SKM-1 (cell line): ENCODE measurements around the gene POTEB3.
"Not testable (repeated sequence)": the region's sequence is repeated elsewhere in the genome, so short reads cannot be mapped to it uniquely, and the experiment has no call there.

Source experiments
- DNase-seq: peaks from one replicate; lab custom pipeline; 2025; ENCODE audit not compliant: unreplicated experiment; lab: John Stamatoyannopoulos, UW

The POTEB3 gene

GRCh38 chr15:21440399-21440798 lies at the start of gene POTEB3:
POTEB3 (minus strand) TSS chr15:21440499; CDS start chr15:21440011, 488 bp downstream.
- not testable (repeated sequence) for DNase-seq

- not testable (repeated sequence) for DNase-seq
Measured at GRCh38 chr15:21453683-21454082, 13.4 kb upstream of the POTEB3 start.

GRCh38 chr15:21451920-21452563 lies 11.7 kb upstream of the POTEB3 start:
- not testable (repeated sequence) for DNase-seq

DNA sequence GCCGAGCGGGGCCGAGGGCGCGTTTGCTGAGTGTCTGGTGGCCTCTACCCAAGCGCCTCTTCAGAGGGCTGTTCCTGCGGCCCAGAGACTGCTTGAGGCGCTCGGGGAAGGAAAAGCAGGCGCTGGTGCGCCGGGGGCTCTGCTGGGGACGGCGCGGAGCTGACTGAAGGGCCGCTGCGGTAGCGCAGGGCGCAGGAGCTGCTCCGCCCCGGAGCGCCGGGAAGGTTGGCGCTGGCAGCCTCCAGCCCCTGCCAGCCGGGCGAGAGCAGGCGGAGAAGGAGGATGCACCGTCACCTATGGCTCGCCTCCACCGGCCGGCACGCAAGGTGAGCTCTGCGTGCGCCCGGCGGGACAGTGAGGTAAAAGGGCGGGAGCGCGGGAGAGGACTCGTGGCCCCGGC lies 11.2 kb upstream of the POTEB3 start:
- DNase-seq: not testable (repeated sequence)

DNA sequence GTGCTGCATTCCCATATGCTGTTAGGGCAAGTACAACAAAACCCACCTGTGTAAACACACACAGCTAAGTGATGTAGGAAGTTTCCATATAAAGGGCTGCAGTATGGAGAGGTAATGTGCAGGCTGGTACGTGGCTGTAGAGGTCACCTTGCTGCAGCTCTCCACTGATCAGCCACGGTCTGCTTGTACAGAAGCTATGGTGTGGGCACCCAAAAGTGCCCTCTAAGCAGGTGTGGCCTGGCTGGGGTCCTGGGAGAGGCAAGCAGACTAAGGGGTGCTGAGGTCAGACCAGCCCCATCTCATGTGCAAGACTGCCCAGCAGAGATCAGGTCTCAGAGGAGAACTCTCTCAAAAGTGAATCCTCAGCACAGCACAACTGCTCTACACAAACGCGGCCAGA lies 32.9 kb downstream of the POTEB3 start:
- DNase-seq: not testable (repeated sequence)

- not testable (repeated sequence) for DNase-seq
Measured at GRCh38 chr15:21401531-21401930, 38.8 kb downstream of the POTEB3 start.

DNA sequence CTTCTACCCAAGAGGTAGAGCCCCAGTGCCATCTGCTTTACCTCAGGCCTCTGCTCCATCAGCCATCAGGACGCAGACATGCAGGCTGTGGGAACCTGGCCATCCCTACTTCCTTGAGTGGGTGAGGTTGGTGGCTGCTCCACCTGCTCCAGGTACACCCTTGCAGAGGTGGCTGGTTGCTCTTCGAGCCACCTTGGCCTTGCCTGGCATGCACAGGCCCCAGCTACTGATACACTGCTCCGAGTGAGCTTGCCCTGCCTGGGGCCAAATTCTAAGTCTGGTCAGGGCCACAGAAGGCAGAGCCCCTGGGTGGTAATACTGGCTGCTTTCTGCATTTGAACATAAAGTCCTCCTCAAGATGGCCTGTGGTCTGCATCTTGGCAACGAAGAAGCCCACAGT lies 41.2 kb downstream of the POTEB3 start:
- DNase-seq: not testable (repeated sequence)

GRCh38 chr15:21398511-21398910 lies 41.8 kb downstream of the POTEB3 start:
- DNase-seq: not testable (repeated sequence)

- DNase-seq: not testable (repeated sequence)
Measured at GRCh38 chr15:21397656-21398055, 42.6 kb downstream of the POTEB3 start.

DNA sequence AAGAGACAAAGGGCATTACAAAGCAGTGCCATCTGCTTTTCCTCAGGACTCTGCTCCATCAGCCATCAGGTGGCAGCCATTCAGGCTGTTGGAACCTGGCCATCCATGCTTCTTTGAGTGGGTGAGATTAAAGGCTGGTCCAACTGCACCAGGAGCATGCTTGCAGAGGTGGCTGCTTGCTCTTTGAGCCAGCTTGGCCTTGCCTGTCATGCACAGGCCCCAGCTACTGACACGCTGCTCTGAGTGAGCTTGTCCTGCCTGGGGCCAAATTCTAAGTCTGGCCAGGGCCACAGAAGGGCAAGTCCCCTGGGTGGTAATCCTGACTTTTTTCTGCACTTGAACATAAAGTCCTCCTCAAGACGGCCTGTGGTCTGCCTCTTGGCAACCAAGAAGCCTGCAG lies 43.1 kb downstream of the POTEB3 start:
- DNase-seq: not testable (repeated sequence)

DNA sequence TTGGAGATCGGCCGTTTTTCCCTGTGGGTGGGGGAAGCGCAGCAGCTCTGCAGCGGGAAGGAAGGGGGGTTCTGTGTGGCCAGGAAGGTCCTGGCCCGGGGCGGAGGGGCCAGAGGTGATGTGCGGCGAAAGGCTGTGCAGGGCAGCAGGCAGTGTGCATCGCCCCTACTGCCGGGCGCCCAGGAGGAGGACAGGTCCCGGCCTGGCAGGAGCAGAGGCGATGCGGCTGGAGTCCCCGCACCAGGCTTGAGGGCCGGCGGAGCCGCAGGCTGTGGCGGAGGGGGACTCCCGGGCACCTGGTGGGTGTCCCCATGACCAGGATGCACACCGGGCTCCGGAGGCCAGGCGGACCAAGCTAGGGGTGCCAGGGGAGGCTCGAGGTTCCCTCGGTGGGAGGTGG lies 54.3 kb downstream of the POTEB3 start:
- DNase-seq: not testable (repeated sequence)

DNA sequence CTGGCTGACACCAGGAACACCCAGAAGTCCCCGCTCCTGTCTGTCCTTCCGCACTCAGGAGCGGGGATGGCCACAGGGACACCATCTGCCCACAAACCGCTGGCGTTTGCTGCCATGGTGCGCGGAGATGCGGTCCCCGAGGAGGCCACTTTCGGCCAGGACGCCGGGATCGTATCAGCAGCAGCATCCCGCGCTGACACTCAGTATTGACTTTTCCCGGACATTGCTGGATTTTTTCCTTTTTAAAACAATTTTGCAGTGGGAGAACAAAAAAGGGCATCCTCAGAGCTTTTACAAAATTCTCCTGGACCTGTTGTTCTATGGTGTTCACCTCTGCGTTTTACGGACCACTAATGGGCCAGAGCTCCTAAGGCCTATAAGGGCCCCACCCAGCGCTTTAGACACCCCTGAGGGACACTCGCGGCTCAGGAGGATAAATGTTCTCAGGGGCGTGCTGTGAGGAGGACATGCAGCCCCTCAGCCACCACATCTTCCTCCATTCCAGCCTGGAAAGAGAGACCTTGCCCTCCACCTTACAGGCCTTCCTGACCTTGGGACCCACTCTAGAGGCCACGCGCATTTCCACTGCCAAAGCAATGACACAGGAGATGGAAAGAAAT lies 56.3 kb downstream of the POTEB3 start:
- DNase-seq: not testable (repeated sequence)

GRCh38 chr15:21373682-21374081 lies 66.6 kb downstream of the POTEB3 start:
- DNase-seq: not testable (repeated sequence)

DNA sequence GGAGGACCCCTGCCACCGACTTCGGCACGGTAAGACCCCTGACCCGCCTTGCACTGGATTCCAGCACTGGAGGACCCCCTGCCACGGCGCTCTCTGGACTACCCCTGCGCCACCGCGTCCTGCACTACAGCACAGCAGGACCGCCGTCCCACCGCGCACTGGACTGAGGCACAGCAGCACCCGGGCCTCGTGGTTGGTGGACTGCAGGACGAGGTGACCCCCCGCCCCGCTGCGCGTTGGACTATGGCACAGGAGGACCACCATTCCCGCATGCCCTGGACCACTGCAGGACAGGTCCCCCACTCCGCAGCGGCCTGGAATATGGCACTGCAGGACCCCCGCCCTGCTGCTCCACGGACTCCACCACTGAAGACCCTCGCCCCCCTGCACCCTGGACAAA lies 71.1 kb downstream of the POTEB3 start:
- DNase-seq: not testable (repeated sequence)

DNA sequence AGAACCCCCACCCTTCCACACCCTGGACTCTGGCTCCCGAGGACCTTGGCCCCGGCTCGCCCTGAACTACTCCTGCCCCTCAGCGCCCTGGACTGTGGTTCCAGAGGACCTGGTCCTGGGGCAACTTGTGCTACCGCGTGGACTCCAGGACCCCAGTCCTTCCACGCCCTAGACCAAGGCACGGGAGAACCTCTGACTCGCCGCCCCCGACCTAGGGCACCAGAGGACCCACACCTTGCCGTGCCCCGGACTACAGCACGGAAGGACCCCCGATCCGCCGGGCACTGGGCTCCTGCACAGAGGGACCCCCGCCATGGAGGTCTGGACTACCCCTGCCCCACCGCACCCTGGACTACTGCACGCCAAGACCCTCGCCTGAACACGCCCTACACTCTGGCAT lies 71.7 kb downstream of the POTEB3 start:
- not testable (repeated sequence) for DNase-seq
